Heart left ventricle (tissue), 16 donors: Measurements from ENCODE around the gene AFF4. TPM values are rescaled to one million over a fixed set of nuclear protein-coding genes. Genes with fewer than 3 reads are reported as not detected.
"Not testable (repeated sequence)": the region's sequence is repeated elsewhere in the genome, so short reads cannot be mapped to it uniquely, and the experiment has no call there.

ENCODE experiments used
- ATAC-seq, 4 donors: fragments of 200-7000 bp; cut with Tn5 transposase; one replicate each; pipeline ENCODE4 v1.9.1; 2020 to 2022; ENCODE audit warnings: moderate library complexity in 4 of 4, mild to moderate bottlenecking in 3 of 4, moderate number of reproducible peaks in 1 of 4
- DNase-seq, 5 donors: peaks; one replicate each; pipeline ENCODE4 v3.0.0-alpha.2; 2020
- H3K27ac ChIP-seq, 12 donors: fragments of 200-600 bp; sonication (generic) in 4 of 12; one replicate each; pipeline versions ENCODE4 v1.5.0 to v1.8.0; 2016 to 2022; ENCODE audit warnings: mild to moderate bottlenecking in 2 of 12
- H3K27me3 ChIP-seq, 9 donors: fragments of 200-600 bp; sonication (generic) in 2 of 9; one replicate each; pipeline versions ENCODE4 v1.5.1 to v1.8.0; 2016 to 2022; ENCODE audit warnings: mild to moderate bottlenecking in 3 of 9
- H3K36me3 ChIP-seq, 9 donors: fragments of 200-600 bp; sonication (generic) in 2 of 9; one replicate each; pipeline versions ENCODE4 v1.5.0 to v1.8.0; 2018 to 2022; ENCODE audit warnings: mild to moderate bottlenecking in 2 of 9
- H3K4me1 ChIP-seq, 12 donors: fragments of 200-600 bp; sonication (generic) in 4 of 12; one replicate each; pipeline versions ENCODE4 v1.5.0 to v1.8.0; 2016 to 2022; ENCODE audit warnings: mild to moderate bottlenecking in 3 of 12
- H3K4me3 ChIP-seq, 12 donors: fragments of 200-600 bp; sonication (generic) in 4 of 12; one replicate each; pipeline versions ENCODE4 v1.5.0 to v1.8.0; 2017 to 2022; ENCODE audit warnings: mild to moderate bottlenecking in 9 of 12, moderate library complexity in 4 of 12
- H3K9me3 ChIP-seq, 12 donors: fragments of 200-600 bp; sonication (generic) in 4 of 12; one replicate each; pipeline versions ENCODE4 v1.5.0 to v1.8.0; 2016 to 2022; ENCODE audit warnings: mild to moderate bottlenecking in 1 of 12
- CTCF ChIP-seq, 12 donors: fragments of 200-600 bp; sonication (generic) in 4 of 12; IDR thresholded peaks; one replicate each; pipeline versions ENCODE4 v1.5.0 to v1.8.0; 2018 to 2022; ENCODE audit warnings: antibody characterized with exemption in 12 of 12, mild to moderate bottlenecking in 5 of 12
- POLR2A ChIP-seq, 2 donors: fragments of 450-650 bp; IDR thresholded peaks; one replicate each; pipeline ENCODE4 v1.6.1; 2017; ENCODE audit warnings: antibody characterized with exemption in 2 of 2, mild to moderate bottlenecking in 2 of 2, moderate library complexity in 2 of 2
- WGBS, 4 donors: extraction: QIAGEN DNeasy Blood & Tissue Kit in 2 of 4; methylation state at CpG; one replicate each; pipeline versions ENCODE4 v1.1.5 to v1.1.7; 2013 to 2018; 5-methylcytosine and 5-hydroxymethylcytosine counted together
- intact Hi-C, 10 donors: fragments of 100-400 bp; cut with DNase I; formaldehyde crosslinking; loops; one replicate each; pipeline versions ENCODE4 v1.11.1 to v1.14.2; 2022
- polyA plus RNA-seq, 2 donors: library from polyadenylated mRNA; stranded (reverse); fragments of 200-250 nt; gene quantifications; one replicate each; pipeline ENCODE4 v1.2.3, GENCODE V29; 2013
- total RNA-seq, 9 donors: library from RNA; depleted of rRNA in 2 of 9; stranded (reverse); fragments of >200 nt in 2 of 9; fragmentation: NEBNext Ultra II Directional in 3 of 9; extraction: Animal tissue kit (Norgen Biotek cat#: 25700) in 3 of 9; gene quantifications; one replicate each; pipeline versions ENCODE4 v1.1.0 to v1.2.4, GENCODE V29; 2016 to 2023
- donor health status: ischemic (EF 13 %, LVEDD 7.1; RV severe dilation, severe dysfunction).
- donor health status: healthy with polysubstance abuse.
- donor health status: DM: no; HTN: yes; CAD: no.
- donor health status: DM: no; HTN: no; CAD: no.
- donor health status: ischemic (EF 25% LVEDD 6.9; RV normal size, moderate dysfunction).
- donor health status: ischemic (EF 25% LVEDD 5.7; RV mildly dilated, moderate dysfunction).
- donor health status: healthy.
- donor health status: DM: yes; HTN: yes; CAD: no.
- donor health status: ischemic (EF 35%, LVEDD 5.7; RV mildly dilated, moderate dysfunction).
- donor health status: nonischemic (EF 11% LVEDD 7.7; RV severe dilation, severe dysfunction).
- donor health status: DM: yes; HTN: yes; CAD: no.
- donor health status: PGD.
- donor health status: ischemic (EF 29% LVEDD 5.4; RV normal size, mild dysfunction).
- donor health status: nonischemic (EF 23%, LVEDD 6.1; RV moderate dilation, normal function).

The AFF4 gene
- total and polyA plus RNA-seq, 11 donors, result 6.7 to 65.8 (median 45.1) TPM

DNA sequence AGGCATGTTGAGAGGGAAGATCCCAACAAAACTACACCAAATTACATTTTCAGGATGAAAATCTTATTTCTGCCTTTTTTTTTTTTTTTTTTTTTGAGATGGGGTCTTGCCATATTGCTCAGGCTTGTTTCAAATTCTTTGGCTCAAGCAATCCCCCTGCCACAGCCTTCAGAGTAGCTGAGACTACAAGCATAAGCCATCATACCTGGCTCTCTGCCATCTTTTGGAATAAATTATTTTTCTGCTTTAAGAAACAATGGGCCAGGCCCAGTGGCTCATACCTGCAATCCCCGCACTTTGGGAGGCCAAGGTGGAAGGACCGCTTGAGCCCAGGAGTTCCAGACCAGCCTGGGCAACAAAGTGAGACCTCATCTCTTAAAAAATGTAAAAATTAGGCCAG lies 14.3 kb downstream of the AFF4 start:
- H3K36me3 ChIP-seq, result peaks cover 0 to 9% (median under 1%) of the 10 kb centered on the region in 9 donors
- ATAC-seq, result no peak
- H3K27me3 ChIP-seq, result no peaks in the 10 kb centered on the region
- DNase-seq, result no peak
- peaks cover 0 to 57% (median 26%) of the 10 kb centered on the region in 12 donors for H3K4me1 ChIP-seq
- TF ChIP-seq CTCF (IDR thresholded peaks at IDR 0.05), result no peak
- no peak for TF ChIP-seq POLR2A (IDR thresholded peaks at IDR 0.05)
- no peaks in the 10 kb centered on the region for H3K9me3 ChIP-seq
- no peak overlapping the region for H3K4me3 ChIP-seq
- no peak overlapping the region for H3K27ac ChIP-seq
- intact Hi-C loops, result no loop called here
- 91 to 99% (median 96%) methylated on average over 2 of the region's 2 CpGs for WGBS, 4 donors

DNA sequence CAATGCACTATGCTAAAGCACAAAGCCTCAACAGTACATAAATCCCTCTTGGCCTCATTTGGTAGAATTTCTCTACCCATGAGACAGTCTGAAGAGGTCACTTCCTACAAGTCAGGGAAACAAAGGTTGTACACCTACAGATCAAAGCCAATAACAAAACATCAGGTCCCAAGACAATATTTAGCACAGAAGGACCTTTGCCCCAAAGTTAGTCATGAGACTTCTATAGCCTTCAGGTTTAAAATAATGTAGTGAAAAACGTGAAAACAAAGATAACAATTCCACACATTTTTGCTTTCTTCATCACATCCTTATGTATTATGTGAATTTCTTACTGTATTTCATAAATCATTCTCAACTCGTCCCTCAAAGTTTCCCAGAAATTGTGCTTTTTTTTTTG lies 15.8 kb downstream of the AFF4 start:
- no peak for DNase-seq
- TF ChIP-seq POLR2A (IDR thresholded peaks at IDR 0.05) (no peak), CTCF (IDR thresholded peaks at IDR 0.05) (no peak)
- Histone ChIP-seq H3K27me3 (no peaks in the 10 kb centered on the region), H3K4me3 (no peak overlapping the region), H3K4me1 (peaks cover 0 to 57% (median 24%) of the 10 kb centered on the region in 12 donors), H3K27ac (no peak overlapping the region), H3K9me3 (no peaks in the 10 kb centered on the region), H3K36me3 (peaks cover 0 to 3% (median 0%) of the 10 kb centered on the region in 9 donors)
- 38 to 55% (median 46%) methylated on average over 2 of the region's 2 CpGs for WGBS, 4 donors
- ATAC-seq, result no peak
- intact Hi-C loops, result no loop called here

DNA sequence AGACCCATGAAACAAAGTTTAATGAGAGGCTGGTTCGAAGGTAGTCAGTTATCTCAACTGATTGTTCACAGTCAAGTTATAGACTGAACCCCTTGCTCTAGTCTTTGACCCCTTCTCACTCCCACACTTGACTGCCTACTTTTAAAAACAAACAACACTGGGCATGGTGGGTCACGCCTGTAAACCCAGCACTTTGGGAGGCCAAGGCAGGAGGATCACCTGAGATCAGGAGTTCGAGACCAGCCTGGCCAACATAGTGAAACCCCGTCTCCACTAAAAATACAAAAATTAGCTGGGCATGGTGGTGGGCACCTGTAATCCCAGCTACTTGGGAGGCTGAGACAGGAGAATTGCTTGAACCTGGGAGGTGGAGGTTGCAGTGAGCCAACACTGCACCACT lies 18.1 kb downstream of the AFF4 start:
- H3K9me3 ChIP-seq, H3K27ac ChIP-seq, ATAC-seq, H3K27me3 ChIP-seq, DNase-seq, H3K36me3 ChIP-seq, H3K4me3 ChIP-seq, intact Hi-C loops: not testable (repeated sequence)
- peaks cover 0 to 49% (median 25%) of the 10 kb centered on the region in 12 donors for H3K4me1 ChIP-seq
- 92 to 97% (median 95%) methylated on average over 4 of the region's 4 CpGs for WGBS, 4 donors

DNA sequence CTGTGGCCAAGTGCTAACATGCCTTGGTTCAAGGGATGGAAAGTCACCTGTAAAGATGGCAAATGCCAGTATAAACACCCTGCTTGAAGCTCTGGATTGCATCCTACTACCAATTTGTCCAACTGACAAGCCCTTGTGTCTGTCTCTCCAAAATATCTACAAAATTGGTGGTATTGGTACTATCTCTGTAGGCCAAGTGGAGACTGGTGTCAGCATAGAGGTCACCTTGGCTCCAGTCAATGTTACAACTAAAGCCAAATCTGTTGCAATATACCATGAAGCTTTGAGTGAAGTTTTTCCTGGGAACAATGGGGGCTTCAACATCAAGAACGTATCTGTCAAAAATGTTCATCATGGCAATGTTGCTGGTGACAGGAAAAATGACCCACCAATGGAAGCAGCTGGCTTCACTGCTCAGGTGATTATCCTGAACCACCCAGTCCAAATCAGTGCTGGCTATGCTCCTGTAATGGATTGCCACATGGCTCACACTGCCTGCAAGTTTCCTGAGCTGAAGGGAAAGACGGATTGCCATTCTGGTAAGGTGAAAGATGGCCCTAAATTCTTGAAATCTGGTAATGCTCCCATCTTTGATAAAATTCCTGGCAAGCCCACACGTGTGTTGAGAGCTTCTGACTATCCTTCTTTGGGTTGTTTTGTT lies 19.9 kb downstream of the AFF4 start:
- no peak for TF ChIP-seq POLR2A (IDR thresholded peaks at IDR 0.05)
- no peak for TF ChIP-seq CTCF (IDR thresholded peaks at IDR 0.05)
- peaks cover 0 to 6% (median 0%) of the 10 kb centered on the region in 9 donors for H3K36me3 ChIP-seq
- H3K4me1 ChIP-seq, result peaks cover 0 to 44% (median 29%) of the 10 kb centered on the region in 12 donors
- intact Hi-C loops, result no loop called here
- no peak overlapping the region for H3K27ac ChIP-seq
- no peak overlapping the region for H3K4me3 ChIP-seq
- DNase-seq (no peak), ATAC-seq (peak in 1 of 4 donors; percentile 63)
- H3K27me3 ChIP-seq, result no peaks in the 10 kb centered on the region
- H3K9me3 ChIP-seq, result no peaks in the 10 kb centered on the region
- 64 to 84% (median 75%) methylated on average over 2 to 3 of the region's 3 CpGs for WGBS, 4 donors

DNA sequence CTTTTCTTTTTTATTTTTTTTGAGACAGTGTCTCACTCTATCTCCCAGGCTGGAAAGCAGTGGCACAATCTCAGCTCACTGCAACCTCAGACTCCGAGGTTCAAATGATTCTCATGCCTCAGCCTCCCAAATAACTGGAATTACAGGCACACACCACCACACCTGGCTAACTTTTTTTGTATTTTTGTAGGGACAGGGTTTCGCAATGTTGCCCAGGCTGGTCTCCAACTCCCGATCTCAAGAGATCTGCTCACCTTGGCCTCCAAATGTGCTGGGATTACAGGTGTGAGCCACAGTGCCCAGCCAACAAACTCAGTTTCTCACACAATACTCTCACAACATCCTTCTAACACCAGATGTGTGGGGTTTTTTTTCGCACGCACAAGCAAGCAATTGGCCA lies 22.1 kb downstream of the AFF4 start:
- H3K4me3 ChIP-seq, result no peak overlapping the region
- DNase-seq (no peak), ATAC-seq (no peak)
- peaks cover 0 to 18% (median 6%) of the 10 kb centered on the region in 9 donors for H3K36me3 ChIP-seq
- intact Hi-C loops, result no loop called here
- H3K27ac ChIP-seq, result no peak overlapping the region
- WGBS, 4 donors, result 95 to 98% (median 96%) methylated on average over 5 of the region's 5 CpGs
- peaks cover 0 to 50% (median 22%) of the 10 kb centered on the region in 12 donors for H3K4me1 ChIP-seq
- H3K9me3 ChIP-seq, result no peaks in the 10 kb centered on the region
- TF ChIP-seq POLR2A (IDR thresholded peaks at IDR 0.05) (no peak), CTCF (IDR thresholded peaks at IDR 0.05) (no peak)
- no peaks in the 10 kb centered on the region for H3K27me3 ChIP-seq
